Lung (tissue), 12 donors: Measurements from ENCODE around the gene OTUB2. TPM values are rescaled to one million over a fixed set of nuclear protein-coding genes. Genes with fewer than 3 reads are reported as not detected.

Experiments
- ATAC-seq: fragments of 200-7000 bp; cut with Tn5 transposase; one replicate; pipeline ENCODE4 v1.9.1; 2020; ENCODE audit warnings: moderate number of reproducible peaks; ENCODE audit not compliant: insufficient read depth, low FRiP score
- DNase-seq, 3 donors: peaks; one replicate each; pipeline ENCODE4 v3.0.0-alpha.2; 2013 to 2017
- H3K27ac ChIP-seq, 2 donors: one replicate each; pipeline ENCODE4 v1.5.1; 2013; ENCODE audit warnings: mild to moderate bottlenecking in 2 of 2, moderate library complexity in 2 of 2, control low read depth in 1 of 2, inconsistent platforms in 1 of 2, low read depth in 1 of 2, low read length in 1 of 2
- H3K27me3 ChIP-seq, 3 donors: one replicate each; pipeline ENCODE4 v1.5.1; 2013; ENCODE audit warnings: low read length in 2 of 3; ENCODE audit not compliant: control insufficient read depth in 3 of 3, insufficient read depth in 3 of 3
- H3K36me3 ChIP-seq, 4 donors: one replicate each; pipeline ENCODE4 v1.5.1; 2013; ENCODE audit warnings: low read length in 4 of 4, mild to moderate bottlenecking in 1 of 4, moderate library complexity in 1 of 4; ENCODE audit not compliant: control insufficient read depth in 4 of 4, insufficient read depth in 4 of 4
- H3K4me1 ChIP-seq, 5 donors: one replicate each; pipeline ENCODE4 v1.5.1; 2013; ENCODE audit warnings: low read length in 5 of 5, mild to moderate bottlenecking in 2 of 5, moderate library complexity in 1 of 5; ENCODE audit not compliant: control insufficient read depth in 5 of 5, insufficient read depth in 5 of 5
- H3K4me3 ChIP-seq: one replicate; pipeline ENCODE4 v1.5.1; 2013; ENCODE audit warnings: mild to moderate bottlenecking, control low read depth, moderate library complexity
- H3K9ac ChIP-seq, 2 donors: one replicate each; pipeline ENCODE4 v1.5.1; 2013; ENCODE audit warnings: low read length in 2 of 2, control low read depth in 1 of 2; ENCODE audit not compliant: insufficient read depth in 1 of 2
- H3K9me3 ChIP-seq, 4 donors: one replicate each; pipeline ENCODE4 v1.5.1; 2013; ENCODE audit warnings: low read length in 3 of 4, mild to moderate bottlenecking in 1 of 4, moderate library complexity in 1 of 4; ENCODE audit not compliant: control insufficient read depth in 4 of 4, insufficient read depth in 3 of 4
- WGBS, 2 donors: extraction: QIAGEN DNeasy Blood & Tissue Kit; methylation state at CpG; one replicate each; pipeline ENCODE4 v1.1.7; 2013; 5-methylcytosine and 5-hydroxymethylcytosine counted together
- polyA plus RNA-seq, 2 donors: library from polyadenylated mRNA; stranded (reverse); fragments of 200-250 nt; gene quantifications; one replicate each; pipeline ENCODE4 v1.2.1, GENCODE V29; 2013
- total RNA-seq, 2 donors: library from RNA; depleted of rRNA in 1 of 2; stranded (reverse); fragments of >200 nt in 1 of 2; gene quantifications; one replicate each; pipeline ENCODE4 v1.2.1, GENCODE V29; 2014 to 2021
- TF ChIP-seq, protein P1 (sequence below): IDR thresholded peaks from 2 replicates; pipeline ENCODE4 v1.5.1; 2012; ENCODE audit warnings: mild to moderate bottlenecking; ENCODE audit errors: control extremely low read depth, extremely low read depth
- donor health status: control.
- donor health status: control.
- donor health status: Bipolar disorder and iron deficiency.
- donor health status: healthy.
- donor health status: DM: yes; HTN: yes; CAD: no.

The OTUB2 gene
- total and polyA plus RNA-seq, 4 donors = 0.31 to 2.2 (median 1.6) TPM

DNA sequence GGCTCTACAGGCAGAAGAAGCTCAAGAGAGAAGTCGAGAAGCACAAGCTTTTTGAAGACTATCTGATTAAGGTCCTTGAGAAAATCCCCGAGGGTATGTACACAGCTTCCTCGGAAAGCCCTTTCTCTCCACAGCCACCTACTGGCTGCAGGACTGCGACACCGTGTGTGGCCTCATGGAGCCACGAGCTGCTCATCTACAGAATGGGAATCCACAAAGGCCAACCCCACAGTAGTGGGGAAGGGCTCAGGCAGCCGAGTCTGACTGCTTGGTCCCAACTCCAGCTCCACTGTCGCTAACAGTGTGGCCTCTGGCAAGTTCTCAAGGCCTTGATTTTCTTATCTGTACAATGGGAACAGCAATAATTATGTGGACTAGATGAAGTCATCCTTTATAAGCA lies 26.6 kb upstream of the OTUB2 start:
- no peaks in the 10 kb centered on the region for H3K9me3 ChIP-seq
- DNase-seq (no peak), ATAC-seq (no peak)
- H3K27me3 ChIP-seq = peaks cover 0 to 6% (median 3%) of the 10 kb centered on the region in 3 donors
- no peak overlapping the region for H3K9ac ChIP-seq
- H3K4me1 ChIP-seq = peaks cover 0 to 4% (median 2%) of the 10 kb centered on the region in 5 donors
- H3K36me3 ChIP-seq = no peaks in the 10 kb centered on the region
- TF ChIP-seq, protein P1, sequence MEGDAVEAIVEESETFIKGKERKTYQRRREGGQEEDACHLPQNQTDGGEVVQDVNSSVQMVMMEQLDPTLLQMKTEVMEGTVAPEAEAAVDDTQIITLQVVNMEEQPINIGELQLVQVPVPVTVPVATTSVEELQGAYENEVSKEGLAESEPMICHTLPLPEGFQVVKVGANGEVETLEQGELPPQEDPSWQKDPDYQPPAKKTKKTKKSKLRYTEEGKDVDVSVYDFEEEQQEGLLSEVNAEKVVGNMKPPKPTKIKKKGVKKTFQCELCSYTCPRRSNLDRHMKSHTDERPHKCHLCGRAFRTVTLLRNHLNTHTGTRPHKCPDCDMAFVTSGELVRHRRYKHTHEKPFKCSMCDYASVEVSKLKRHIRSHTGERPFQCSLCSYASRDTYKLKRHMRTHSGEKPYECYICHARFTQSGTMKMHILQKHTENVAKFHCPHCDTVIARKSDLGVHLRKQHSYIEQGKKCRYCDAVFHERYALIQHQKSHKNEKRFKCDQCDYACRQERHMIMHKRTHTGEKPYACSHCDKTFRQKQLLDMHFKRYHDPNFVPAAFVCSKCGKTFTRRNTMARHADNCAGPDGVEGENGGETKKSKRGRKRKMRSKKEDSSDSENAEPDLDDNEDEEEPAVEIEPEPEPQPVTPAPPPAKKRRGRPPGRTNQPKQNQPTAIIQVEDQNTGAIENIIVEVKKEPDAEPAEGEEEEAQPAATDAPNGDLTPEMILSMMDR = no peak
- no peak overlapping the region for H3K27ac ChIP-seq
- H3K4me3 ChIP-seq = no peak overlapping the region
- 71 to 75% methylated on average over 8 of the region's 8 CpGs for whole genome bisulfite sequencing, 2 donors

DNA sequence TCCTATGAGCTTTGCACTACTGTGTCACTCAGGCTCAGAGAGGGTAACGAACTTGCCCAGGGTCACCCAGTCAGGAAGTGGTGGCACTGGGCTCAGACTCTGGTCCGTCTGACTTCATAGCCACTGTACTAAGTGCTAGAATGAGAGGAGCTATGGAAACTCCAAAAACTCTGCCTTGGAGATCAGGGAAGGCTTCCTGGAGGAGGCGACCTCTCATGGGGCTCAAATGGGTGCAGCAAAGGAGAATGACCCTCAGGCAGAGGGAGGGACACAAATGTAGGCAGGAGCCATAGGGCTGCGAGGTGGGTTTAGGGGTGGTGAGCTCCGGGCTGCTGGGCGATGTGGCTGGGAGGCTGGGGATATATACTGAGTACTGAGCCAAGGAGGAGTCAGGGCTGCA lies 25.9 kb upstream of the OTUB2 start:
- 85 to 91% methylated on average over 6 of the region's 6 CpGs for WGBS, 2 donors
- Histone ChIP-seq H3K27me3 (peaks cover 0 to 6% (median 3%) of the 10 kb centered on the region in 3 donors), H3K4me1 (peaks cover 0 to 4% (median 2%) of the 10 kb centered on the region in 5 donors), H3K9me3 (no peaks in the 10 kb centered on the region), H3K27ac (no peak overlapping the region), H3K9ac (no peak overlapping the region), H3K4me3 (no peak overlapping the region), H3K36me3 (no peaks in the 10 kb centered on the region)
- ATAC-seq = no peak
- DNase-seq = no peak
- TF ChIP-seq, protein P1 = no peak

DNA sequence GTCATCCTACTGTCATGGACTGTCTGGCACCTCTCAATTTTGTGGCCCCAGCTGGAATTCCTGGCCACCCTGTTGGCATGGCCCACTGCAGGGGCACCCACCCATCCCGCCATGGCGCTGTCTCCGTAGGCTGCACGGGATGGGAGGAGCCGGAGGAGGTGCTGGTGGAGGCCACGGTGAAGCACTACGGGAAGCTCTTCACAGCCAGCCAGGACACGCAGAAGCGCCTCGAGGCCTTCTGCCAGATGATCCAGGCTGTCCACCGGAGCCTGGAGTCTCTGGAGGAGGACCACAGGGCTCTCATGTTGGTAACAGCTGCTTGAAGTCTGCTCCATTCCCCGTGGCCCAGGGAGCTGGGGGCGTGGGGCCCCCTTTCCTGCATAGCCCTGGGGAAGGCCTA lies 25.1 kb upstream of the OTUB2 start:
- TF ChIP-seq, protein P1 = no peak
- H3K27ac ChIP-seq = no peak overlapping the region
- DNase-seq = no peak
- WGBS, 2 donors = 69 to 84% methylated on average over 13 of the region's 13 CpGs
- H3K9me3 ChIP-seq = no peaks in the 10 kb centered on the region
- H3K4me1 ChIP-seq = peaks cover 0 to 4% (median 2%) of the 10 kb centered on the region in 5 donors
- no peaks in the 10 kb centered on the region for H3K36me3 ChIP-seq
- no peak overlapping the region for H3K4me3 ChIP-seq
- H3K9ac ChIP-seq = no peak overlapping the region
- no peak for ATAC-seq
- peaks cover 0 to 3% (median 3%) of the 10 kb centered on the region in 3 donors for H3K27me3 ChIP-seq
